Prostate gland (tissue), 2 donors: ENCODE results near the gene ADD3.

Experiments
- CTCF ChIP-seq, 4 experiments: fragments of 200-600 bp in 2 of 4; fragments of 450-650 bp in 2 of 4; sonication (generic) in 2 of 4; IDR thresholded peaks; 1 replicate in 3 of 4; 2 replicates in 1 of 4; pipeline ENCODE4 v1.5.1; 2016 to 2019; ENCODE audit warnings: antibody characterized with exemption in 4 of 4, mild to moderate bottlenecking in 2 of 4, moderate library complexity in 2 of 4
- POLR2A ChIP-seq: fragments of 450-650 bp; IDR thresholded peaks from one replicate; pipeline ENCODE4 v1.6.1; 2016; ENCODE audit warnings: antibody characterized with exemption, mild to moderate bottlenecking

- TF ChIP-seq CTCF (IDR thresholded peaks at IDR 0.05) (no peak), POLR2A (no peak)
Observed at GRCh38 chr10:110040767-110041478, 33.1 kb downstream of the ADD3 start.
